Large intestine (tissue), 3 donors: ENCODE data around the gene TPRG1. TPM values are rescaled to one million over a fixed set of nuclear protein-coding genes. Genes with fewer than 3 reads are reported as not detected.

ENCODE experiments used
- DNase-seq, 2 donors: peaks; one replicate each; pipeline versions ENCODE4 v3.0.0 to v3.0.0-alpha.2; 2013
- H3K27ac ChIP-seq: one replicate; pipeline ENCODE4 v1.5.1; 2013; ENCODE audit warnings: low read length
- H3K27me3 ChIP-seq: 2 replicates; pipeline ENCODE4 v1.6.1; 2013; ENCODE audit warnings: low read length; ENCODE audit not compliant: control insufficient read depth, insufficient read depth
- H3K36me3 ChIP-seq: 2 replicates; pipeline ENCODE4 v1.6.1; 2013; ENCODE audit warnings: low read length; ENCODE audit not compliant: control insufficient read depth, insufficient read depth
- H3K4me1 ChIP-seq: one replicate; pipeline ENCODE4 v1.6.1; 2013; ENCODE audit warnings: low read length; ENCODE audit not compliant: control insufficient read depth, insufficient read depth
- H3K4me3 ChIP-seq: one replicate; pipeline ENCODE4 v1.5.1; 2013; ENCODE audit warnings: low read length
- H3K9me3 ChIP-seq: one replicate; pipeline ENCODE4 v1.6.1; 2013; ENCODE audit warnings: mild to moderate bottlenecking, low read depth, low read length, moderate library complexity; ENCODE audit not compliant: control insufficient read depth
- WGBS: methylation state at CpG from one replicate; pipeline ENCODE4 v1.1.5; 2013; ENCODE audit warnings: low lambda C conversion rate; ENCODE audit not compliant: insufficient coverage; 5-methylcytosine and 5-hydroxymethylcytosine counted together
- polyA plus RNA-seq: library from polyadenylated mRNA; unstranded; fragments of 120-200 nt; gene quantifications from one replicate; pipeline ENCODE4 v1.2.1, GENCODE V29; 2013

TPRG1 gene
- polyA plus RNA-seq, 1 donor, result 0.64 TPM

DNA sequence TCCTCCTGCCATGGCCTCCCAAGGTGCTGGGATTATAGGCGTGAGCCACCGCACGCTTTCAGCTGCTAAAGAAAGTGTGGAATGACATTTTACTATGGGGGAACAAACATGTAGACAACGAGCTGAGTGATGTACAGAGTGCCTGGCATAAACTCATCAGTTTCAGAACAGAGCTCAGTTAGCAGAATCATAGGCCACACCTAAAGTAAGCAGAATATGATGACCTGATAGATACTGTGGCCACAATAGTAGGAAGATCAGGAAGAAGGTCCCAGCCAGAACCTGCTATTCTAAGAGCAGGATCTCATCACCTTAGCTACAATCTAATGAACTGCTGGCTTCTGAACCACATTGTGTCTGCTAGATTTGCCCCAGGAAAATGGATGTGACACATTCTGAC, 158.3 kb downstream of the TPRG1 start:
- no peaks in the 10 kb centered on the region for H3K36me3 ChIP-seq
- H3K27ac ChIP-seq, result no peak overlapping the region
- H3K27me3 ChIP-seq, result no peaks in the 10 kb centered on the region
- no peak overlapping the region for H3K4me3 ChIP-seq
- WGBS, result no CpG with 5 or more reads among the region's 4 CpGs
- DNase-seq, result no peak
- no peaks in the 10 kb centered on the region for H3K9me3 ChIP-seq
- H3K4me1 ChIP-seq, result peaks cover 6% of the 10 kb centered on the region

DNA sequence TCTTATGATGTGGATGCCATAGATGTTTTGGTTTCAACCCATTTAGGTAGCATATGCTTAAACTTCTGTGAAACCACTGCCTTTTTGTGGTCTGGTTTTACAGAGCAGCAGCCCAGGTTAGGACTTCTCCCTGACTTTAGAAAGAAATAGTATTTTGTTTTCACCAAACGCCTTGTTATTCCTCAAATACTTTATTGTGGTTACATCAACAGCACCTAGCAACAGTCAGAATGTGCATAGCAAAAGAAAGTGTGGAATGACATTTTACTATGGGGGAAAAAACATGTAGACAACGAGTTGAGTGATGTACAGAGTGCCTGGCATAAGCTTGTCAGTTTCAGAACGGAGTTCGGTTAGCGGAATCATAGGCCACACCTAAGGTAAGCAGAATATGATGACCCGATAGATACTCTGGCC, 159.2 kb downstream of the TPRG1 start:
- Histone ChIP-seq H3K36me3 (no peaks in the 10 kb centered on the region), H3K27ac (no peak overlapping the region), H3K27me3 (no peaks in the 10 kb centered on the region), H3K4me3 (no peak overlapping the region), H3K4me1 (no peaks in the 10 kb centered on the region), H3K9me3 (no peaks in the 10 kb centered on the region)
- no peak for DNase-seq
- 83% methylated on average over 2 of the region's 6 CpGs for WGBS

DNA sequence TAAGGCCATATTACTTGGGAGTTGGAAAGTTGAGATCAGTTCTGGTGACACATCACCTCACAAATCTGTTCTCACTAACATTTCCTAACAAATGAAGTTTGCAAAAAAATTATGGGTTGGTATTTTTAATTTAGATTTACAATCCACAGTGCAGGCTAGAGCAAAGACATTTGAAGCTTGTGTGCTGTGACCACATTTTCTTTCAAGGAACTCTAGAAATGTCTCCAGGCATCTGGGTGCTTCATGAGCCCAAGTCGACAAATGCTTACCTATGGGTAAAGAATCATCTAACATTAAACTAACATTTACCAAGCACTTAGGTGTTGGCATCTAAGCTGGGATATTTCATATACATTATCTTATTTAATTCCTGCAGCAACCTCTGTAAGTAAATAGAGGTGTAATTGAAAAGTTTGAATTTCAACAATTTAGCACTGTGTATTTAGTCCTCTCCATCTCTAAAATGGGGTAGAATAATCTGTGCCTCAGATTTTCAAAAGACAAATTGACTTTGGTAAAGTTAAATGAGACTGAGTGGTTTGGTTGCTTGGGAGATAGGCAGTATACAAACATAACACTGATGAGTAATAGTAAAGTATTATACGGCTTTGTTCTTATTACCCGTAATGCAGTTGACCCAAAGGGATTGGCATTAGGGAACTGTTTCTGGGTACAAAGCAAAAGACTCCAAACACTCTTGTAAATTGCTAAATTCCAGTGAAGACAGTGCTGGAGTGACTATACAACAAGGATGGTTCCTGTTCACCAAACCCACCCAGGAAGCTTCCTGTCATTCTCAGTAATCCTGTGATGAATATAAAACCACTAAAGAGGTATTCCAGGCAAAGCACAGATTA, 162.5 kb downstream of the TPRG1 start:
- Histone ChIP-seq H3K27me3 (no peaks in the 10 kb centered on the region), H3K4me3 (no peak overlapping the region), H3K36me3 (no peaks in the 10 kb centered on the region), H3K9me3 (no peaks in the 10 kb centered on the region), H3K27ac (no peak overlapping the region), H3K4me1 (no peaks in the 10 kb centered on the region)
- no CpG with 5 or more reads among the region's 3 CpGs for WGBS
- DNase-seq, result no peak

DNA sequence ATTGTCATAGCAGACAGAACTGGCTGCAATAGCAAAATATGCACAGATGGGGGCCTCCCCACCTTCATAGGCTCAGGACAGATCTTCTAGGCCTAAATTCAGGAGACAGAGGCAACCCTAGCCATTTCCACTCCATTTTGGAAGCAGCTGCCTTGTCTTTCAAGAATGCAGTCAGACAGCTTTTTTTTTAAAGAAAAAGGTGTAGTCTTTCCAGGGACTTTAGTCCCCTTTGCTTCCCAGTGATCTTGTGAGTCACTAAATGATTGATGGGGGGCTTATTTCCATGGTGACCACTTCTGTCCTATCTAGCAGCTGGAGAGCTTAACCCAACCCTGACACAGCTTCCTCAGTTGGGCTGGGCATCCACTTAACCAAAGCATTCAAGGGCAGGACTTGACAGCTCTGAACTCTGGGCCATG, 165.9 kb downstream of the TPRG1 start:
- peak; percentile 21 to 54 for DNase-seq
- Histone ChIP-seq H3K27ac (no peak overlapping the region), H3K4me1 (no peaks in the 10 kb centered on the region), H3K27me3 (no peaks in the 10 kb centered on the region), H3K4me3 (no peak overlapping the region), H3K36me3 (no peaks in the 10 kb centered on the region), H3K9me3 (no peaks in the 10 kb centered on the region)

DNA sequence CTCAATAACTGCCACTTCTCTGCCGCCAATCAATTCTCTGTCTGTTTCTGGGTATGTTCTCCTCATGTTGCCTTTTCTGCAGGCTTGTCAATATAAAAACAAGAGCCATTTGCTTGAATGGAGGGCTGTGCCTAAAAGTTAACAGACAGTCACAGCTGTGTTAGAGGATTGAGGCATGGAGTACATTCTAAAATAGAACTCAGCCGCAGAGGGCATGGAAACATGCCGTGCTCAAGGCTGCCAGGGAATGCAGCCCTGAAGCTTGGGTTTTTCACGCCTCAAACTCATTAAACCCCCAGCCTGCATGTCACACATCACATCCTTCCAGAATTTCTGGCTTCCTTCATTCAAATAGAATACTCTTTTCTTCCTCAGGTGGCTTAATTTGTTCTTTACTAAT, 166.6 kb downstream of the TPRG1 start:
- no peak for DNase-seq
- Histone ChIP-seq H3K27me3 (no peaks in the 10 kb centered on the region), H3K27ac (no peak overlapping the region), H3K9me3 (no peaks in the 10 kb centered on the region), H3K36me3 (no peaks in the 10 kb centered on the region), H3K4me1 (no peaks in the 10 kb centered on the region), H3K4me3 (no peak overlapping the region)
- no CpG with 5 or more reads among the region's 4 CpGs for WGBS

DNA sequence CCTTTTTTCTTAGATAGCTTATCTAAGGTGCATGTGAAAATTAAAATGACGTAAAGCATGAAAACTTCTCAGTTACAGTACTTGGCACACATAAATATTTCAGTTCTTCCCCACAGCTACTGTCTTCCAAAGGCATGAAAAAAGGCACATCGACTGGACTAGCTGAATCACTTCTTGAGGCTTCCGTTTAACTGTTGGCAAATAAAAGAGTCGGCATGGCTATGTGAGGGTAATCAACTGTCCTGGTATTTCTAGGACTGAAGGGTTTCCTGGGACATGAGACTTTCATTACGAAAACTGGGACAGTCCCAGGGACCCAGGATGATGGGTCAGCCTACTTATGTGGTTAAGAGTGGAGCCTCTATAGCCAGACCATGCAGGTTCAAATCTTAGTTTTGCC, 168.2 kb downstream of the TPRG1 start:
- WGBS, result no CpG with 5 or more reads among the region's 5 CpGs
- Histone ChIP-seq H3K27ac (no peak overlapping the region), H3K4me3 (no peak overlapping the region), H3K9me3 (no peaks in the 10 kb centered on the region), H3K27me3 (no peaks in the 10 kb centered on the region), H3K4me1 (no peaks in the 10 kb centered on the region), H3K36me3 (no peaks in the 10 kb centered on the region)
- DNase-seq, result no peak

DNA sequence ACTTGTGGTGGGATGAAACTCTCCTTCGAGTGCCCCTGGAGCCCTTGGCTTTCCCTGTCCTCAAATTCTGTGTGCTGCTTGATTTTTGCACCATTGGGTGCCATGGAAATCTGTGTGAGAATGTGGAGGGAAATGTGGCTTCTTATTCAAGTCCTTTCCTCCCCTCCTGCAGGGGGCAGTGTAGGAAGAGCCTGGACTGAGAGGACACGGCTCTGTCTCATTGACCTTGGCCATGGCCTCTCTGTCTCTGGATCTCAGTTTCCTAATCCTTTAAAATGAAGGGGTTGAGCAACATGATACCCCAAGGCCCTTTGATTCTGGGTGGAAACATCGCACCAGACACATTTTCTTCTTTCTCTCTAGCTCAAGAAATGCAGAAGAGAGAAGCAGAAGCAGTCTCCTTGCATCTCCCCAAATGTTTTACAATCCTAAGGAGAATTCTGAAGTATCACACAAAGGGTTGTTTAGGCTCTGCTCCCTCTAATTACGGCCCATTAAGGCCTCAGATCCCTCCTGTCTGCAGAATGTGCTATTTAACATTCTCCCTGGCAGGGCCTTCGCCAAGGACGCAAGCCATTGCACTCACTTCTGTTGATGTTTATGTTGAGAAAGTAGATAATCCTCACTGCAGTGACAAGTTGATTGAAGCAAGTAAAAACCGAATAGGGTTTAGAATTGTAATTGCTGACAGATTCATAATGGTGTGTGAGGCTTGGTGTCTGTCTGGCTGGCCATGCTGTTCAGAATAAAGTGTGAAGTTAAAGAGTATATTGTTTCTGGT, 169.1 kb downstream of the TPRG1 start:
- DNase-seq, result no peak

DNA sequence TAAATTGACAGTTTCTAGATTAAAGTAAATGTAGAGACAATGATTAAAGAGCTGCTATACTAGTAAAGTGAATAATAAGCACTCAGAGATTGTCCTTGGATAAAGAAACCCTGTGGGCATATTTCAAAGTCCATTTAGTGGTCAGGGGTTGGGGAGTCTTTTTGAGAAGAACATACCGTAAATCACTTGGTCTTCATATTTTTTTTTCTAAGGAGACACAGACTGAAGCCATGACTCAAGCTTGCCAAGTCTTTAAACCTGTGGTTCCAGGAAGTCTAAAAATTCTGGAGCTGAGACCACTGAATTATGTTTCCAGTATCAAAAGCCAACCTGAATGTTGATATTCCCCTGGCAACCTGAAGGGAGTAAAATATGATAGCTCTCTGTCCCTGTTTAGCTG, 171.0 kb downstream of the TPRG1 start:
- Histone ChIP-seq H3K4me3 (no peak overlapping the region), H3K4me1 (no peaks in the 10 kb centered on the region), H3K27me3 (no peaks in the 10 kb centered on the region), H3K36me3 (no peaks in the 10 kb centered on the region), H3K9me3 (no peaks in the 10 kb centered on the region), H3K27ac (no peak overlapping the region)
- DNase-seq, result no peak
- WGBS, result no CpG with 5 or more reads among the region's 1 CpG

More for the DNA sequence above, 169.1 kb downstream of the TPRG1 start:
- Histone ChIP-seq H3K9me3 (no peaks in the 10 kb centered on the region), H3K4me1 (no peaks in the 10 kb centered on the region), H3K36me3 (no peaks in the 10 kb centered on the region), H3K27ac (no peak overlapping the region), H3K27me3 (no peaks in the 10 kb centered on the region), H3K4me3 (no peak overlapping the region)
- 29% methylated on average over 1 of the region's 7 CpGs for WGBS

DNA sequence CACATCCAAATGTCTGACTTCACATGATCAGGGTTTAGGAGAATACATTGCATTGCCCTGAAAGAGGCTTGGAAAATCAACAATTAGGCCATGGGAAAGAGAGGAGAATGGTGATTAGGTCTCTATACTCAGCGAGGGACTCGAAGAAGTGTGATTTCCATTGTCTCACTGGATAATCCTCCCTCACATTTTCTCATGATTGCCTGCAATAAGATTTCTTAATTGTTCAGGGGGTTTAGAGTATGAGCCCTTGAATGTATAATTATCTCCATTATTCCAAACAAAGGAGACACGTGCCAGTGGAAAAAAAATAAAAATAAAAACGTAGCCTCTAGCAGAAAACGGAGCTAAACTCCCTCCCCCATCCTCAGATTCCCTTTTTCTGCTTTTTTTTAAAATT, 173.2 kb downstream of the TPRG1 start:
- Histone ChIP-seq H3K27me3 (no peaks in the 10 kb centered on the region), H3K4me1 (no peaks in the 10 kb centered on the region), H3K27ac (no peak overlapping the region), H3K4me3 (no peak overlapping the region), H3K9me3 (no peaks in the 10 kb centered on the region), H3K36me3 (no peaks in the 10 kb centered on the region)
- DNase-seq, result no peak
- 61% methylated on average over 4 of the region's 5 CpGs for WGBS

DNA sequence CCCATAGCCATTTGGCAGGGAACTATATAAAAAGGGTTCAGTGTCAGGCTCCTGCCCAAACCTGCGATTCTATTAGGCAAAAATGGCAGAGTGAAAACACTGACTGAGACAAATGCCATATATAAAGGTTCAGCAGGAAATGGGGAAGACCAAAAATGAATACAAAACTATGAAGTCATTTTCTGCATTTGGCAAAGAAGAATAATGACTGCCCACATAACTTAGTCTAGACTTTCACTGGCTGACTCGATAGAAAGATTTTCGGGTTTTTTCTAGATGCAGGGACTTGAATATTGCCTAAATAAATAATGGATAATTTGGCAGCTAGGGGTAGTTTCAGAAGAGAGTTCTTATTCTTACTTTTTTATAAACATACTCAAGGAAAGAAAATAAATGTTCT, 178.0 kb downstream of the TPRG1 start:
- Histone ChIP-seq H3K9me3 (no peaks in the 10 kb centered on the region), H3K27ac (no peak overlapping the region), H3K27me3 (no peaks in the 10 kb centered on the region), H3K4me1 (peaks cover 6% of the 10 kb centered on the region), H3K4me3 (no peak overlapping the region), H3K36me3 (no peaks in the 10 kb centered on the region)
- DNase-seq, result no peak
- 69% methylated on average over 3 of the region's 3 CpGs for WGBS
